ENCODE data around the gene BTBD3. TPM values are rescaled to one million over a fixed set of nuclear protein-coding genes. Genes with fewer than 3 reads are reported as not detected.

Gene BTBD3
- total RNA-seq, 1 experiment from 2014 or later, result 21.6 TPM

GRCh38 chr20:11891077-11891775, 26.5 kb upstream of the BTBD3 start:
- Histone ChIP-seq H2AFZ (ENCODE audit: low read length) (peak overlapping the region; percentile 82), H3K79me2 (ENCODE audit: low read length) (peaks cover 51% of the 10 kb centered on the region), H3K4me2 (ENCODE audit: low read length) (peak overlapping the region; percentile 96), H3K4me3 (ENCODE audit: low read length) (peak overlapping the region; percentile 82), H3K4me1 (ENCODE audit: insufficient read depth, low read length) (peaks cover 24% of the 10 kb centered on the region), H3K27ac (ENCODE audit: low read length) (peak overlapping the region; percentile 55), H3K9me3 (ENCODE audit: low read length) (no peaks in the 10 kb centered on the region), H3F3A (ENCODE audit: low read length, unreplicated experiment) (no peaks in the 10 kb centered on the region), H4K20me1 (ENCODE audit: low read length) (peaks cover 14% of the 10 kb centered on the region; the same call in 1 of the 2 replicates), H3K27me3 (ENCODE audit: low read length) (no peaks in the 10 kb centered on the region), H3K9me2 (replicated peaks; ENCODE audit: low read length) (no peaks in the 10 kb centered on the region), H3K9ac (ENCODE audit: low read length) (peak overlapping the region; percentile 80), H3K36me3 (ENCODE audit: low read depth, low read length) (no peaks in the 10 kb centered on the region)
- no TSS peak for BruUV-seq (replicated peaks)
- ChIA-PET CTCF (no interaction called here), POLR2A (ENCODE audit: unreplicated experiment) (no interaction called here)
- intact Hi-C loops (cut with micrococcal nuclease), result loop anchor here (5.0 kb wide), 1 partner anchor 79 kb away; no protein-coding TSS in a partner anchor
- ATAC-seq, result peak; percentile 48
- TF ChIP-seq EZH2 (IDR thresholded peaks at IDR 0.05; ENCODE audit: low read length, unreplicated experiment) (no peak), CTCF (conservative IDR thresholded peaks at IDR 0.05; ENCODE audit: low read depth, low read length) (no peak), EZH2phosphoT487 (IDR thresholded peaks at IDR 0.05; ENCODE audit: borderline replicate concordance, low read length) (no peak)
- peak; percentile 59 for DNase-seq

- H3K27ac ChIP-seq (ENCODE audit: low read length), result peak overlapping the region; percentile 55
- TSS peak; percentile 60 for BruUV-seq (replicated peaks)
- POLR2A ChIA-PET (ENCODE audit: unreplicated experiment), result interaction anchor here (0.5 kb wide), 1 partner anchor 328 kb away, joined by 3 read pairs; no protein-coding TSS in a partner anchor
These were observed 25.7 kb upstream of the BTBD3 start for GRCh38 chr20:11891776-11892545.

More at GRCh38 chr20:11891776-11892545, 25.7 kb upstream of the BTBD3 start:
- Histone ChIP-seq H3K4me3 (ENCODE audit: low read length) (peak overlapping the region; percentile 82), H4K20me1 (ENCODE audit: low read length) (peaks cover 14% of the 10 kb centered on the region; the same call in 1 of the 2 replicates), H3K9ac (ENCODE audit: low read length) (peak overlapping the region; percentile 80), H3K36me3 (ENCODE audit: low read depth, low read length) (no peaks in the 10 kb centered on the region), H3K9me2 (replicated peaks; ENCODE audit: low read length) (no peaks in the 10 kb centered on the region), H3K9me3 (ENCODE audit: low read length) (no peaks in the 10 kb centered on the region), H3F3A (ENCODE audit: low read length, unreplicated experiment) (no peaks in the 10 kb centered on the region), H3K79me2 (ENCODE audit: low read length) (peaks cover 58% of the 10 kb centered on the region), H3K27me3 (ENCODE audit: low read length) (no peaks in the 10 kb centered on the region), H3K4me1 (ENCODE audit: insufficient read depth, low read length) (peaks cover 24% of the 10 kb centered on the region), H3K4me2 (ENCODE audit: low read length) (peak overlapping the region; percentile 96), H2AFZ (ENCODE audit: low read length) (peak overlapping the region; percentile 82)
- ATAC-seq, result peak; percentile 33
- CTCF ChIA-PET, result interaction anchor here (0.6 kb wide), 1 partner anchor 9 kb away, joined by 4 read pairs; no protein-coding TSS in a partner anchor
- TF ChIP-seq CTCF (conservative IDR thresholded peaks at IDR 0.05; ENCODE audit: low read depth, low read length) (no peak), EZH2phosphoT487 (IDR thresholded peaks at IDR 0.05; ENCODE audit: borderline replicate concordance, low read length) (no peak), EZH2 (IDR thresholded peaks at IDR 0.05; ENCODE audit: low read length, unreplicated experiment) (no peak)
- peak; percentile 87 for DNase-seq
- intact Hi-C loops (cut with micrococcal nuclease), result loop anchor here (2.0 to 5.0 kb wide), 2 partner anchors 15 to 80 kb away; no protein-coding TSS in a partner anchor
